Measurements from ENCODE around the gene KEL.

The KEL gene

DNA sequence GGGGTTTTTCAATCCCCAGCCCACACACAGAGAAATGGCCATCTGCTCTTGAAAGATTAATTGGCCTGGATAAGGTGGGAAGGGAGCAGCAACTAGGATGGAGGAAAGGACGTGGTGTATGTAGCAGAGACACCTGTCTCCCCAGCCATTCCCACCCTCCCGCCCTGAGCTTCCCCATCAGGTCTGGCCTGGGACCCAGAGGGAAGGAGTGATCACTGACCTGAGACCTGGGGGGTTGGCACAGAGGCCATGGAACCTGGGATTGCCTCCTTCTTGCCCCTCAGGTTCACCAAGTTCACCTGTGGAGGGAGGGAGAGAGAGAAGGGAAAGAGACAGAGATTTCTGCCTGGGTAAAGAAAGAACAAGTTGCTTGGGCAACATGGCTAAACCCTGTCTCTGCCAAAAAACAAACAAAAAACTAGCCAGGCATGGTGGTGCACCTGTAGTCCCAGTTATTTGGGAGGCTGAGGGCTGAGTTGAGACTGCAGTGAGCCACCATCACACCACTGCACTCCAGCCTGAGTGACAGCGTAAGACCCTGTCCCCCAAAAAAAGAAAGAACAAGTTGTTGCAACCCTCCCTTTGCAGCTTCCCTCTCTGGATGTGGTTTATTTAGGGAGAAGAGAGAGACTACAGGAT lies 65.3 kb downstream of the KEL start:
- no peak for DNase-seq

DNA sequence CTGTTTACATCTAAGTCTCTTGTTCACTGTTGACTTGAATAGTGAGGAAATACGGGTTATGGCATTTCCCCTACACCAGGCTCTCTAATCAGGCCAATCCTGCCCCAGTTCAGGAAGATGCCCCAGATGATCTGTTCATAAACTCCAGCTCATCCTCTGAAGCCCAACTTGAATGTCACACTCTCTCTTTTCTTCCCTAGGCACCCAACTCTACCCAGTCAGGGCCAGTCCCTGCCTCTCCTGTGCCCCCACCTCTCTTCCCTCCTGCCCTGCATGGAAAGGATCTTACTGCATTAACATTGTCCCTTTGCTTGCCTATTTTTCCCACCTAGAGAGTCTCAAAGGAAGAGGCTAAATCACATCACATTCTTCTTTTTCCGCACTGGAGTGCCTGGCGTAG lies 66.0 kb downstream of the KEL start:
- no peak for DNase-seq

DNA sequence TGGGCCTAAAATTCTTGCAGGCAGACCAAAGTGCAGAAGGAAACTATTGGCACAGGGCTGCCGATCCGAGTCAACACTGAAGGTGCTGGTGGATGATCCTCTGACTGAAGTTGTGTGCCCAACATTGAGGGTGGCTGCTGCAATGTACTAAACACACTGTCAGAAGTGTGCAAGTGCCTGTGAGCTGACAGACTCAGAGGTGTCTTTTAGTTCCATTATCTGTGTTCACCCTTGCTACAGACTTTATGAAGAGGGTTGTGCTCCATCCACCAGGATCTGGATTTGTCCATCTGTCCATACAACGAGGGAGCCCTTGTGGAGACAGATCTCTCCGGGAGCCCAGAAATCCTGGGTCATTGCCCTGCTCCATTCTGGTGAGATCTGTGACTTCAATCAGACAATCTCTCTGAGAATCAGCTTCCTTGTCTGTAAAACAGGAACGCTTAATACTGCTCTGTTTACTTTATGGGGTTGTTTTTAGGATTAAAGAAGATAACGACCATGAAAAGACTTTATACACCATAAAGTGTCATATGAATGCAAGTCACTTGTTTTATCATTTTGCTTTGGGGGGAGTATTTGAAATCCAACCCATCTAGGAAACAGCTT lies 67.1 kb downstream of the KEL start:
- DNase-seq, result no peak

DNA sequence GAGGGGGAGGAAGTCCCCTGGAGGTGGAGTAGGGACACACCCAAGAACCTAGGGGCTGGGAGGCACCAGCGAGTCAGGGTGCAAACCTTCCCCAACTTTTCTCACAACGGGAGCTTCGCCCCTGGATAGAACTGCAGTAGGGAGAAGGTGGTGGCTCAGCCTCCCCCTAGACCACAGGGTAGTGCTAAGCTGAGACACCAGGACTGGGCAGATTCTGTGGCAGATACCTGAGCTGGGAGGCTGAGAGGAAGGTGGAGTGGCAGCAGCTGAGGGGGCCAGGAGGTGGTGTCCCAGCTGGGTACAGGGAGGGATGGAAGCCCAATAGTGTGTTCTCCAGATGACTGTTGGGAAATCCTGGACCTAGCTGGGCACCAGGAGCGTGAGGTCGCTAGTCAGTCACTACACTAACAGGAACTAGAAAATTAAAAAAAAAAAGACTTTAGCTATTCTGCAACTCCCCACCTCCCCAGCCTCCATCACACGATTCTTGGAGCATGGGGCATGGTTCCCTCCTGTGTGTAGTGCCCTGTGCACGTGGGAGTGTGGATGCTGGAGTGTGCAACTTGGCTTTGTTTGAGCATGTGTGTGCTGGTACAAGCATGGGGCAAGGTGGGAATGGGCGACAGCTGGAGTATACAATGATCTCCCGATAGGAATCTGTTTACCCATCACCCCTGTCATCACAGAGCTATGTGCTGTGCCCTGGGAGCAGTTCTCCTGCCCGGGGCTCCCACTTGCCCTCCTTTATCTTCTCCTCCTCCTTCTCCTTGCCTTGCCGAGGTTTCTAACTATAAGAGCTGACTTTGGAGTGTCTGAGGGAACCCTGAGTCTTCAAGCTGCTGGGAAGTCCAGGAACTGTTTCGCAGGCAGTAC lies 67.8 kb downstream of the KEL start:
- DNase-seq, result no peak

DNA sequence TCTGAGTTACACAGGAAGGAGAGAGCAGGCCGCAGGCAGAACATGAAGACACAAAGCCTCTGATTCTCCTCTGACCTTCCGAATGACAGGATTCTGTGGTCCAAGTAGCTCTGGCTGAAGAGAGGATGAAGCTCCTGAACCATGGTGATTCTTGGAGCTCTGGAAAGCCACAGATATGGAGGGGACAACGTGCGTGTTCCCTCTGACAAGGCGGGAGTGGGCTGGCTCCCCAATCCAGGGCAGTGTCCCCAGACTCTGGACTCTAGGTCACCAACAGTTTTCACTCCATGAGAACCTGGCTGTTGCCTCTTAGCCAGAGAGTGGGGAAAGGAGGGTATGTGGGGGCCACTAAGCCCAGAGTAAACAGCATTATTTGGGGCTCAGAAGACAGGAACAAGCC lies 69.2 kb downstream of the KEL start:
- no peak for DNase-seq

DNA sequence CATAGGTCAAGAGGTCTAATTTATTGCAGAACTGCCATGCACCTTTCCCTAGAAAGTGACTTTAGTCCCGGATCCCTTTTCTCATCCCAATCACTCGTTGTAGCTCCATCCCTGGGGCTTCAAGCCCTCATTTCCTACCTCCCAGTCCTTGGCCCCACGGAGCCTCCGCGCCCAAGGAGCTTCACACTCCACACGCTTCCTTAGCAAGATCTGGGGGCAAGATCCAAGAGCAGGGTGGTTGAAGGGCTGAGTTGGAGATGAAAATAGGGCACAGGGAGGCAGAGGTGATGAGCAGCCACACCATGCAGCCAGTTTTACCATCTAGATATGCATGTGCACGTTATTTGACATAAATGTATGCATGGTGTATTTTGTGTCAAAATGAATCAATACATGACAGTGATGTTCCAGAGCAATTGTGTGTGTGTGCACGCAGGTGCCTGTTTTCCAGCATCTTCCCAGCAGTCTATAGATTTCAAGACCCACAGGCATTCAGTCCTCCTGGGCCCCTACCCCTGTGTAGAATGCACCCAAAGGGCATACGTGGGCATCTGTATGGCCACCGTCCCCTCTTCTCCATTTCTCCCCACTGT lies 70.6 kb downstream of the KEL start:
- DNase-seq, result no peak
